ENCODE measurements around the gene PHRF1.

PHRF1 gene

GRCh38 chr11:537622-538430 is 38.4 kb upstream of the PHRF1 start:
- DNase-seq = no peak

GRCh38 chr11:538431-539051 is 37.7 kb upstream of the PHRF1 start:
- no peak for DNase-seq

GRCh38 chr11:539971-540481 is 36.2 kb upstream of the PHRF1 start:
- DNase-seq = no peak

- DNase-seq = no peak
Observed at GRCh38 chr11:540583-541432, 35.5 kb upstream of the PHRF1 start.

GRCh38 chr11:541433-541885 is 34.8 kb upstream of the PHRF1 start:
- DNase-seq = no peak

GRCh38 chr11:544817-545166 is 31.5 kb upstream of the PHRF1 start:
- no peak for DNase-seq

GRCh38 chr11:545171-545570 is 31.1 kb upstream of the PHRF1 start:
- no peak for DNase-seq

GRCh38 chr11:548700-549603 is 27.3 kb upstream of the PHRF1 start:
- no peak for DNase-seq

GRCh38 chr11:550021-550745 is 26.1 kb upstream of the PHRF1 start:
- DNase-seq = no peak

- no peak for DNase-seq
Observed at GRCh38 chr11:550746-551085, 25.6 kb upstream of the PHRF1 start.

- no peak for DNase-seq
Observed at GRCh38 chr11:551131-551530, 25.1 kb upstream of the PHRF1 start.

- DNase-seq = no peak
Observed at GRCh38 chr11:551596-551995, 24.7 kb upstream of the PHRF1 start.

GRCh38 chr11:553083-553987 is 22.9 kb upstream of the PHRF1 start:
- no peak for DNase-seq

- no peak for DNase-seq
Observed at GRCh38 chr11:553988-554340, 22.3 kb upstream of the PHRF1 start.

GRCh38 chr11:554428-555226 is 21.6 kb upstream of the PHRF1 start:
- DNase-seq = no peak

GRCh38 chr11:555227-555779 is 21.0 kb upstream of the PHRF1 start:
- DNase-seq = no peak

GRCh38 chr11:555780-556661 is 20.2 kb upstream of the PHRF1 start:
- DNase-seq = no peak

- DNase-seq = no peak
Observed at GRCh38 chr11:556662-557256, 19.5 kb upstream of the PHRF1 start.

Data from NCI-H1694 (cell line).